Sigmoid colon (tissue), 7 donors: ENCODE data around the gene RBM47. TPM values are rescaled to one million over a fixed set of nuclear protein-coding genes. Genes with fewer than 3 reads are reported as not detected.

ENCODE experiments used
- DNase-seq: peaks from one replicate; pipeline ENCODE4 v3.0.0-alpha.2; 2019
- H3K27ac ChIP-seq, 4 donors: fragments of 200-600 bp; sonication (generic); one replicate each; pipeline ENCODE4 v1.5.1; 2016 to 2019; ENCODE audit warnings: mild to moderate bottlenecking in 1 of 4
- H3K27me3 ChIP-seq, 3 donors: fragments of 200-600 bp; sonication (generic); one replicate each; pipeline ENCODE4 v1.5.1; 2019; ENCODE audit warnings: mild to moderate bottlenecking in 1 of 3
- H3K36me3 ChIP-seq, 4 donors: fragments of 200-600 bp; sonication (generic); one replicate each; pipeline ENCODE4 v1.5.1; 2016 to 2019
- H3K4me1 ChIP-seq, 4 donors: fragments of 200-600 bp; sonication (generic); one replicate each; pipeline ENCODE4 v1.5.1; 2017 to 2019
- H3K4me3 ChIP-seq, 4 donors: fragments of 200-600 bp; sonication (generic); one replicate each; pipeline ENCODE4 v1.5.1; 2017 to 2019; ENCODE audit warnings: mild to moderate bottlenecking in 2 of 4, moderate library complexity in 1 of 4
- H3K9me3 ChIP-seq, 4 donors: fragments of 200-600 bp in 3 of 4; sonication (generic) in 3 of 4; one replicate each; pipeline versions ENCODE4 v1.5.1 to v1.6.1; 2013 to 2019
- EP300 ChIP-seq, 4 donors: sonication (generic); formaldehyde crosslinking; IDR thresholded peaks; one replicate each; pipeline ENCODE4 v1.6.1; 2017; ENCODE audit warnings: antibody characterized with exemption in 4 of 4
- POLR2A ChIP-seq, 2 donors: fragments of 450-650 bp; IDR thresholded peaks; one replicate each; pipeline ENCODE4 v1.6.1; 2016; ENCODE audit warnings: antibody characterized with exemption in 2 of 2, mild to moderate bottlenecking in 2 of 2, moderate library complexity in 2 of 2
- POLR2AphosphoS5 ChIP-seq, 4 donors: sonication (generic); formaldehyde crosslinking; IDR thresholded peaks; one replicate each; pipeline ENCODE4 v1.6.1; 2017; ENCODE audit warnings: antibody characterized with exemption in 4 of 4
- WGBS, 2 donors: extraction: QIAGEN DNeasy Blood & Tissue Kit; methylation state at CpG; one replicate each; pipeline ENCODE4 v1.1.7; 2013; 5-methylcytosine and 5-hydroxymethylcytosine counted together
- intact Hi-C: fragments of 100-400 bp; cut with DNase I; formaldehyde crosslinking; loops from one replicate; pipeline ENCODE4 v1.15.1; 2023
- polyA plus RNA-seq, 3 donors: library from polyadenylated mRNA; stranded (reverse); fragments of 200-250 nt; gene quantifications; one replicate each; pipeline ENCODE4 v1.2.3, GENCODE V29; 2013
- total RNA-seq, 4 donors: library from RNA; depleted of rRNA; stranded (reverse); fragments of >200 nt; gene quantifications; one replicate each; pipeline ENCODE4 v1.1.0, GENCODE V29; 2016
- TF ChIP-seq, protein P1 (sequence below), 4 experiments: fragments of 450-650 bp in 3 of 4; fragments of 200-600 bp in 1 of 4; IDR thresholded peaks; one replicate each; pipeline ENCODE4 v1.5.1; 2016 to 2019; ENCODE audit warnings: antibody characterized with exemption in 4 of 4, mild to moderate bottlenecking in 3 of 4, moderate library complexity in 2 of 4
- donor health status: healthy with polysubstance abuse.
- donor health status: Bipolar disorder and iron deficiency.
- donor health status: healthy.

The RBM47 gene
- total and polyA plus RNA-seq, 7 donors: 7.2 to 148 (median 21.2) TPM

DNA sequence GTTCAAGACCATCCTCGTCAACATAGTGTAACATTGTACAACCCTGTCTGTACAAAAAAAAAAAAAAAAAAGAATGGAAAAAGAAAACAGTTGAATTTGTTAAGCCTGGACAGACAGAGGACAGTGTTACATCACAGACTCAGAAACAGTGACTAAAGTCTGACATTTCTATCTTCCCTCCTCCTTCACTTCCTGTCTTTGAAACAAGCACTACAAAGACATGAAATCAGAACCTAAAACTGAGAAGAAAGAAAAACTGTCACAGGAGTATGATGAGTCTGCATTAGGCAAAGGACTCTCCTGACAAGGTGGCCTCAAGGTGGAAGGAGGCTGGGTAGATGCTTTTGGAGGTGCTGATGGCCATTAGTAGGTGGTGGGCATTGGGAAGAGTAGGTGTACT lies 126.7 kb downstream of the RBM47 start:
- intact Hi-C loops: no loop called here
- Histone ChIP-seq H3K27me3 (no peaks in the 10 kb centered on the region), H3K4me3 (no peak overlapping the region), H3K9me3 (no peaks in the 10 kb centered on the region), H3K36me3 (no peaks in the 10 kb centered on the region), H3K4me1 (no peaks in the 10 kb centered on the region), H3K27ac (no peak overlapping the region)
- 80 to 83% methylated on average over 1 of the region's 1 CpG for WGBS, 2 donors
- TF ChIP-seq POLR2AphosphoS5 (IDR thresholded peaks at IDR 0.05): no peak
- no peak for TF ChIP-seq EP300 (IDR thresholded peaks at IDR 0.05)
- TF ChIP-seq, protein P1, sequence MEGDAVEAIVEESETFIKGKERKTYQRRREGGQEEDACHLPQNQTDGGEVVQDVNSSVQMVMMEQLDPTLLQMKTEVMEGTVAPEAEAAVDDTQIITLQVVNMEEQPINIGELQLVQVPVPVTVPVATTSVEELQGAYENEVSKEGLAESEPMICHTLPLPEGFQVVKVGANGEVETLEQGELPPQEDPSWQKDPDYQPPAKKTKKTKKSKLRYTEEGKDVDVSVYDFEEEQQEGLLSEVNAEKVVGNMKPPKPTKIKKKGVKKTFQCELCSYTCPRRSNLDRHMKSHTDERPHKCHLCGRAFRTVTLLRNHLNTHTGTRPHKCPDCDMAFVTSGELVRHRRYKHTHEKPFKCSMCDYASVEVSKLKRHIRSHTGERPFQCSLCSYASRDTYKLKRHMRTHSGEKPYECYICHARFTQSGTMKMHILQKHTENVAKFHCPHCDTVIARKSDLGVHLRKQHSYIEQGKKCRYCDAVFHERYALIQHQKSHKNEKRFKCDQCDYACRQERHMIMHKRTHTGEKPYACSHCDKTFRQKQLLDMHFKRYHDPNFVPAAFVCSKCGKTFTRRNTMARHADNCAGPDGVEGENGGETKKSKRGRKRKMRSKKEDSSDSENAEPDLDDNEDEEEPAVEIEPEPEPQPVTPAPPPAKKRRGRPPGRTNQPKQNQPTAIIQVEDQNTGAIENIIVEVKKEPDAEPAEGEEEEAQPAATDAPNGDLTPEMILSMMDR (IDR thresholded peaks at IDR 0.05): no peak
- no peak for TF ChIP-seq POLR2A (IDR thresholded peaks at IDR 0.05)
- DNase-seq: no peak

DNA sequence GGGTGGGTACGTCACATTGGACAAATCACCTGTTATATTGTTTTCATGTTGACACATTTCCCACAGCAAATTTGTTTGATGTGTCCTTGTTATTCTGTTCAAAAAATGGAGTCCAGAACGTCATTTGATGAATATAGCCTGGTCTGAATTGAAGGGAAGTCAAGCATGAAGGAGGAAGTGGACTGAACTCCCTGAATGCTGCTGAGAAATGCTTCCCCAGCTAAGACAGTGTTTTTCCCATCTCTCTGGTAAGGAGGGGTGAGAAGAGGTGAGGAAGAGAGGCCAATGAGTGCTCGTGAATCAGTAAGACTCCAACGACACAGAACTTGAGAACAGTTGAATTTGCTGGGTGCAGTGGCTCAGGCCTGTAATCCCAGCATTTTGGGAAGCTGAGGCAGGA lies 127.4 kb downstream of the RBM47 start:
- Histone ChIP-seq H3K9me3 (no peaks in the 10 kb centered on the region), H3K4me1 (no peaks in the 10 kb centered on the region), H3K36me3 (no peaks in the 10 kb centered on the region), H3K27me3 (no peaks in the 10 kb centered on the region), H3K4me3 (no peak overlapping the region), H3K27ac (no peak overlapping the region)
- WGBS, 2 donors: 39 to 73% methylated on average over 4 of the region's 4 CpGs
- no peak for DNase-seq
- TF ChIP-seq POLR2AphosphoS5 (IDR thresholded peaks at IDR 0.05) (no peak), POLR2A (IDR thresholded peaks at IDR 0.05) (no peak), EP300 (IDR thresholded peaks at IDR 0.05) (no peak)
- TF ChIP-seq, protein P1 (IDR thresholded peaks at IDR 0.05): no peak
- intact Hi-C loops: no loop called here

DNA sequence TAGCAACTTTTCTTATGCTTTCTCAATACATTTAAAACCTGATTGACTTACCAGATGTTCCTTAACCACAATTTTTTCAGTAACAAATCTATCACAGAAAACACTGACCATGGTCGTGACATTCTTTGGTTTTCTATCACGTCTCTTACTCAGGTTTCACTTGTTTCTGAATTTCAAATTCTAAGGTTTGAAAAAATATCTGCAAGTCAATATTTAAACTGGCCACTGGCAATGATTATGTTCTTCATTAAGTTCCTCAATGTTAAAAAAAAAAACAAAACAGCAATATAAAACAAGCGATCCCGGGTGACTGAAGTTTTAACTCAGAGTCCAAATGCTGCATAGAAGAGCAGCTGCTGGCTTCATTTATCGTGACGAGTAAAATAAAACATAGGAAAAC lies 128.9 kb downstream of the RBM47 start:
- TF ChIP-seq POLR2AphosphoS5 (IDR thresholded peaks at IDR 0.05): no peak
- TF ChIP-seq, protein P1 (IDR thresholded peaks at IDR 0.05): no peak
- TF ChIP-seq EP300 (IDR thresholded peaks at IDR 0.05): no peak
- no peak overlapping the region for H3K4me3 ChIP-seq
- 19 to 63% methylated on average over 6 of the region's 6 CpGs for WGBS, 2 donors
- intact Hi-C loops: no loop called here
- H3K27ac ChIP-seq: no peak overlapping the region
- H3K36me3 ChIP-seq: no peaks in the 10 kb centered on the region
- H3K9me3 ChIP-seq: no peaks in the 10 kb centered on the region
- H3K27me3 ChIP-seq: no peaks in the 10 kb centered on the region
- no peaks in the 10 kb centered on the region for H3K4me1 ChIP-seq
- no peak for DNase-seq

DNA sequence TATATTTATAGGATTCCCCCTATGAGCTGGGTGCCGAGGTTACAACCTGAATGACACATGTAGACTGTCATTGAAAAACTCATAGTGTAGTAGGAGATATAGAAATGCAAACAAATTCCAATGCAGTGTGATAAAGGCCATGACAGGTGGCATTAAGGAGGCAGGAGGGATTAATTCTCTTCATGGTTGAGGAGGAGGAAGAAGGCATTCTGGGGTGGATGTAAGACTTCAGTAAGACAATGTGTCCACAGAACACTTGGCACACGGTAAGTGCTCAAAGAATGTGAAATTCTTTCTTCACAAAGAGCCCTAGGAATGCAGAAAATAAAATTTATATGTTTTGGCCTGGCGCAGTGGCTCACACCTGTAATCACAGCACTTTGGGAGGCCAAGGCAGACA lies 136.5 kb downstream of the RBM47 start:
- Histone ChIP-seq H3K4me3 (no peak overlapping the region), H3K9me3 (no peaks in the 10 kb centered on the region), H3K27ac (no peak overlapping the region), H3K4me1 (no peaks in the 10 kb centered on the region), H3K27me3 (no peaks in the 10 kb centered on the region), H3K36me3 (no peaks in the 10 kb centered on the region)
- no peak for TF ChIP-seq POLR2A (IDR thresholded peaks at IDR 0.05)
- TF ChIP-seq, protein P1 (IDR thresholded peaks at IDR 0.05): no peak
- TF ChIP-seq EP300 (IDR thresholded peaks at IDR 0.05): no peak
- no peak for TF ChIP-seq POLR2AphosphoS5 (IDR thresholded peaks at IDR 0.05)
- intact Hi-C loops: no loop called here
- 55 to 79% methylated on average over 3 of the region's 3 CpGs for WGBS, 2 donors
- no peak for DNase-seq

DNA sequence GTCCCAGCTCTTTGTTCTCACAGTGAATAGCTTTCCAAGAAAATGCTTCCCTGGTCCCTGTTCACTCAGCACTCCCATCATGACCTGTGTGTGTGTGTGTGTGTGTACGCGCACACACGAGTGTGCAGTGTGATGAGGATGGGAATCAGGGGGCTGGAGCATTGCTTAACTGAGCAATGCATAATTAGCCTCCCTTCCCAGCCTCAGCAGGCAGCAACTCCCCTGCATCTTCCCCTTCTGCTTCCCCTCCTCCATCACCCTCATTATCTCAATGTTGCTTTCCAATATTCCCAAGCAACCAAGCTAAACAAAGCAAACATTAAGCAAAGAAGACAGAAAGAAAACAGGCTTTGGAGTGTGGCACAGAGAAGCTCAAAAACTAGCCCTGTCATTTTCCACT lies 137.0 kb downstream of the RBM47 start:
- no peak overlapping the region for H3K27ac ChIP-seq
- intact Hi-C loops: no loop called here
- H3K4me3 ChIP-seq: no peak overlapping the region
- no peaks in the 10 kb centered on the region for H3K4me1 ChIP-seq
- no peaks in the 10 kb centered on the region for H3K36me3 ChIP-seq
- TF ChIP-seq POLR2A (IDR thresholded peaks at IDR 0.05): no peak
- no peak for TF ChIP-seq POLR2AphosphoS5 (IDR thresholded peaks at IDR 0.05)
- TF ChIP-seq, protein P1 (IDR thresholded peaks at IDR 0.05): no peak
- TF ChIP-seq EP300 (IDR thresholded peaks at IDR 0.05): no peak
- 69 to 78% methylated on average over 3 of the region's 3 CpGs for WGBS, 2 donors
- H3K9me3 ChIP-seq: no peaks in the 10 kb centered on the region
- no peaks in the 10 kb centered on the region for H3K27me3 ChIP-seq
- no peak for DNase-seq
